WI38 (cell line): ENCODE data around the gene NOL4L.

Experiments used
- H3K4me3 ChIP-seq: 2 replicates; pipeline ENCODE4 v1.5.1; 2011; ENCODE audit warnings: low read depth, mild to moderate bottlenecking, control low read depth, low read length
- TF ChIP-seq, protein P1 (sequence below): IDR thresholded peaks from 2 replicates; pipeline ENCODE4 v1.5.1; 2012; ENCODE audit warnings: low read depth, mild to moderate bottlenecking, control low read depth, low read length

The NOL4L gene

DNA sequence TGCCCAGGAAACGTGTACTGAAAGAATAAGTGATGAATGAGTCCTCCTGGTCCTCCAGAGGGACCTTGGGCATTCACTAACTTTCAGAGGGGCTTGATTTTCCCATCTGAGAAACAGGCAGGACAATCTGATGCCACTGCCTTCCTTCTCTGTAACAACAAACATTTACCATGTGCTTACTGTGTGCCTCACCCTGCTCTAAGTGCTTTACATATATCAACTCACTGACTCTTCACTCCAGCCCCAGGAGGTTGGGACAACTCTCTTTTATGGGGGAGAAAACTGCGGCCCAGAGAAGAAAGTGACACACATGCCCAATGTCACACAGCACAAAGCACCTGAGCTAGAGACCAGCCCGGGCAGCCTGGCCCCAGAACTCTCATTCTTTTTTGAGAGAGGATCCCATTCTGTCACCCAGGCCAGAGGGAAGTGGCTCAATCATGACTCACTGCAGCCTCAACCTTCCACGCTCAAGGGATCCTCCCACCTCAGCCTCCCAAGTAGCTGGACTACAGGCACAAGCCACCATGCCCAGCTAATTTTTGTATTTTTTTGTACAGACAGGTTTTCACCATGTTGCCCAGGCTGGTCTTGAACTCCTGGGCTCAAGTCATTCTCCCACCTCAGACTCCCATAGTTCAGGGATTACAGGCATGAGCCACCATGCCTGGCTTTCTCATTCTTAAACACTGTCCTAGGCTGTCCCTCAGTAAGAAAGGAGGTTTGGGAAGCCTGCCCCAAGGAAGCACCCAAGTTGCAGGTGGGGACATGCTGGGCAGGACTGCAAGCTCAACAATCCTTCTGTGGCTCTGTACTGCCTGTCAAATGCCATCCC lies 38.0 kb downstream of the NOL4L start:
- TF ChIP-seq, protein P1, sequence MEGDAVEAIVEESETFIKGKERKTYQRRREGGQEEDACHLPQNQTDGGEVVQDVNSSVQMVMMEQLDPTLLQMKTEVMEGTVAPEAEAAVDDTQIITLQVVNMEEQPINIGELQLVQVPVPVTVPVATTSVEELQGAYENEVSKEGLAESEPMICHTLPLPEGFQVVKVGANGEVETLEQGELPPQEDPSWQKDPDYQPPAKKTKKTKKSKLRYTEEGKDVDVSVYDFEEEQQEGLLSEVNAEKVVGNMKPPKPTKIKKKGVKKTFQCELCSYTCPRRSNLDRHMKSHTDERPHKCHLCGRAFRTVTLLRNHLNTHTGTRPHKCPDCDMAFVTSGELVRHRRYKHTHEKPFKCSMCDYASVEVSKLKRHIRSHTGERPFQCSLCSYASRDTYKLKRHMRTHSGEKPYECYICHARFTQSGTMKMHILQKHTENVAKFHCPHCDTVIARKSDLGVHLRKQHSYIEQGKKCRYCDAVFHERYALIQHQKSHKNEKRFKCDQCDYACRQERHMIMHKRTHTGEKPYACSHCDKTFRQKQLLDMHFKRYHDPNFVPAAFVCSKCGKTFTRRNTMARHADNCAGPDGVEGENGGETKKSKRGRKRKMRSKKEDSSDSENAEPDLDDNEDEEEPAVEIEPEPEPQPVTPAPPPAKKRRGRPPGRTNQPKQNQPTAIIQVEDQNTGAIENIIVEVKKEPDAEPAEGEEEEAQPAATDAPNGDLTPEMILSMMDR, result no peak
- H3K4me3 ChIP-seq, result no peak overlapping the region

DNA sequence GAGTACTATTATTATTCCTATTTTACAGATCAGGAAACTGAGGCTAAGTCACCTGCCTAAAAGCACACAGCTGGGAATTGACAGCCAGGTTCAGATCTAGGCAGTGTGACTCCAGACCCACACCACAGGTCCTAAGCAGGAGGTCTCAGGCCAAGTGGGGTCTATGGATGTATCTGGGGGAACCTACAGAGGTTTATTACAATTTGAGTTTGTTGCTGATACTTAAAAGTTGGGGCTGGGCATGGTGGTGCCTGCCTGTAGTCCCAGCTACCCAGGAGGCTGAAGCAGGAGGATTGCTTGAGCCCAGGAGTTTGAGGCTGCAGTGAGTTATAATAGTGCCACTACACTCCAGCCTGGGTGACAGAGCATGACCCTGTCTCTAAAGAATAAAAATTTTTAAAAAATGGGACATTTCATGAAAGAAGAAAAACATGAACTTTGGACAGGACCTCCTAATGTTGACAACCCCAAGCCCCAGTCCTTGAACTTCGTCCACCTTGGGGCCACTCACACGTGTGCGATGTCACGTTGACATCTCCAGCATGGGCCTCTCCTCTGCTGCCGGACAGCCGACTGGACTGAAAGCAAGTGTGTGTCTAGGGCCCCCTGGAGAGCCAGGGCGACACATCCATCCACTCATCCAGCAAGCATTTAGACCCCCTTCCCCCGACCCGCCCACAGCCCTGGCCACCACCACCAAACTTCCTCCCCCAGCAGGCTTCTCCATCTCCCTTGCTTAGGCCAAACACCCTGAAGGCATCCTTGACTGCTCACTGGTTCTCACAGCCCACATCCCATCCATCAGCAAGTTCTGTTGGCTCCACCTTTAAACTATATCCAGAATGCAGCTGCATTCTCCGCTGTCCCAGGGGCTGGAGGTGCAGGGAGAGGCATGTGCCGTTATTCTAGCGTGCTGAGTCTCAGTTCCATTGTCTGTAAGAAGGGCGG lies 40.0 kb downstream of the NOL4L start:
- TF ChIP-seq, protein P1, result no peak
- H3K4me3 ChIP-seq, result no peak overlapping the region

DNA sequence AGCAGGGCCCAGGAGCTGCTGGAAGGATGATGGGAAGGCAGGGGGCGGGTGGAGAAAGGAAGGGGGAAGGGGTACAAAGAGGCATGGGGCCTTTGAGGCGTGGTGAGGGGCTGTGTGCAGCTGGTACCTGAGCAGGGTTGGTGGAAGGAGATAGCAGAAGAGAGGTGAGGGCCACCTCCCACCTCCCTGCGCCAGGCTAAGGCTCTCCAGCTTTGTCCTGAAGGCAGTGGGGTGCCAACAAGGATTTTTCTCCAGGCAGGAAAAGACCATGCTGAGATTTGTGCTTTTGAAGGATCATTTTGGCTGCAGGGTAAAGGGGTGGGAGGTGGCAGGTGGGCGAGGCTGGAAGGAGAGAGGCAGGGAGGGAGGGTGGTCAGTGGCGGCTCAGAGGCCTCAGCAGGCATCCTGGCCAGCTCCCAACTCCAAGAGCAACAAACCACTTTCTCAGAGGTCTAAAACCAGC lies 40.8 kb downstream of the NOL4L start:
- no peak overlapping the region for H3K4me3 ChIP-seq
- TF ChIP-seq, protein P1, result no peak

DNA sequence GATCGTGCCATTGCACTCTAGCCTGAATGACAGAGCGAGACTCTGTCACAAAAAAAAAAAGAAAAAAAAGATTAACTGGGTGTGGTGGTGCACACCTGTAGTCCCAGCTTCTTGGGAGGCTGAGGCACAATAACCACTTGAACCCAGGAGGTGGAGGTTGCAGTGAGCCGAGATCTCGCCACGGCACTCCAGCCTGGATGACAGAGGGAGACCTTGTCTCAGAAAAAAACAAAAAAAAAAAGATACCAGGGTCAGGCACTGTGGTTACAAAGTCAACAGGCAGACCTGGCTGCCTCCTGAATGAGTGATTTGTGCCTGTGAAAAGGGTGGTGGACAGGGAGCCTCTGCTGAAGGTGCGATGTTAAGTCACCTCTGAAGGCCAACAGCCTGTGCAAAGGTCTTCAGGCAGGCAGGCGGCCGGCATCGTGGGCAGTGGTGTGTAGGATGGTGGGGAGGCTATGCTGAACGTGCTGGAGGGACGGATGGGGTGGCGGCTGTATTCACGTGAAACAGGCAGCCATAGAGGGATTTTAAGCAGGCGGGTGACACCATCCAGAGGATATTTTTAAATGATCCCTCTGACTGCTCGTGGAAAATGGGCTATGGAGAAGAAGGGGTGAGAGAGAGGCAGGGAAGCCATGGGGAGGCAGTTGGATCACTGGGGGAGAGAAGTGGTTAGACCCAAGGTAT lies 41.4 kb downstream of the NOL4L start:
- TF ChIP-seq, protein P1, result no peak
- no peak overlapping the region for H3K4me3 ChIP-seq

DNA sequence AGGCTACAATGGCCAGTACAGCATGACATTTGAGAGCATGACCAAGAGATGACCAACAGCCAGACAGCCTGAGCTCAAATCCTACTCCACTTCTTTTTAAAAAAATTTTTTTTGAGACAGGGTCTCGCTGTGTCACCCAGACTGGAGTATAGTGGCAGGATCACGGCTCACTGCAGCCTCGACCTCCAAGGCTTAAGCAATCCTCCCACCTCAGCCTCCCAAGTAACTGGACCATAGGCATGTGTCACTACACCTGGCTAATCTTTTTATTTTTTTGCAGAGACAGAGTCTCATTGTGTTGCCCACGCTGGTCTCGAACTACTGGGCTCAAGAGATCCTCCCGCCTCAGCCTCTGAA lies 42.9 kb downstream of the NOL4L start:
- TF ChIP-seq, protein P1, result no peak
- no peak overlapping the region for H3K4me3 ChIP-seq

DNA sequence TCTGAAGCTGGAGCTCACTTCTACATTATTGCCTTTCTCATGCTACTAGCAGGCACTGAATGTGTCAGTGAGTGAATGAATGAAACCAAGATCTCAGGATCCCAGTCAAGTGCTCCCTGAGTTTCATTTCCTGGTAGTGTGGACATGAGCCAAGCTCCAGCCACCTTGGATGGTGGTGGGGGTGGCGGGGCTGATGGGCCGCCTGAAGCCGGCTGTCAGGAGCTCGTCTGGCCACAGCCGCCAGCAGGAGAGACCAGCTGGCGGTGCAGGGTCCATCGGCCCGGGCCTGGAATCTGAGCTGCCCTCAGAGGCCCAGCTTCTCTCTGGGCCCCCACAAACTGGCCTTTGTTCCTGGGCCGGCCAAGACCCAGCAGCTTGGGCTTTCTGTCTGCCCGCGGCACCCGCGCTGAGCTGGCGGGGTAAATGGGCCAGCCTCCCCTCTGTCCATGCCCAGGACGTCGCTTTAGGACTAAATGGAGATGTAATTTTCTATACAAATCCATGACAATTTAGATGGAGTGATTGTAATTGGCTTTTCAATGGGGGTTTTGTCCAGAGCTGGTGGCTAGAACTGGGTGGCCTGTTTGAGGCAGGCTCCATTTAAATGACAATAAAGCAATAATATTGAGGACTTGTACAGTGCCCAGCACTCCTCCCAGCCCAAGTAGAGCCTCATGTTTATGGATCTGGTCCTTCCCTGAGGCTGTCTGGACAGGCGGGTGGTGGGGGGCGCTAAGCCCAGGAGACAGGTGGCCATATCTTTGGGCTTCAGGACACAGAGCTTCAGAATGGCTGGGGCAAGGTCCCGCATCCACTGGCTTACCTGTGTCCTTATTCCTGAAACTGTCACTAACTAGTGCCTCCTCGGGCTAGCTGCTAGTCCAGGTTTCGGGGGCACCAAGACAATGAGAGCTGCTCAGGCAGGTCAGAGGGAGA lies 43.5 kb downstream of the NOL4L start:
- TF ChIP-seq, protein P1, result no peak
- H3K4me3 ChIP-seq, result no peak overlapping the region
